WTC11 (cell line): Measurements from ENCODE around the gene PITX1.

Experiments
- AFF4 ChIP-seq: sonication (generic); formaldehyde crosslinking; IDR thresholded peaks from 2 replicates; pipeline ENCODE4 v1.8.1; 2023; ENCODE audit warnings: mild to moderate bottlenecking, missing genetic modification reagents, borderline replicate concordance
- ATF2 ChIP-seq: sonication (generic); formaldehyde crosslinking; IDR thresholded peaks from 2 replicates; pipeline ENCODE4 v1.8.1; 2022; ENCODE audit warnings: low read depth, missing genetic modification reagents, borderline replicate concordance
- ATF3 ChIP-seq: sonication (generic); formaldehyde crosslinking; conservative IDR thresholded peaks from 2 replicates; pipeline ENCODE4 v1.8.1; 2022; ENCODE audit warnings: mild to moderate bottlenecking, missing genetic modification reagents
- CTCF ChIP-seq: fragments of 200-600 bp; IDR thresholded peaks from 2 replicates; pipeline ENCODE4 v1.8.0; 2022; ENCODE audit warnings: antibody characterized with exemption
- ESRRA ChIP-seq: sonication (generic); formaldehyde crosslinking; IDR thresholded peaks from 2 replicates; pipeline ENCODE4 v1.8.1; 2022; ENCODE audit warnings: mild to moderate bottlenecking, missing genetic modification reagents, borderline replicate concordance
- FOXP4 ChIP-seq: sonication (generic); formaldehyde crosslinking; IDR thresholded peaks from 2 replicates; pipeline ENCODE4 v1.8.0; 2022; ENCODE audit warnings: mild to moderate bottlenecking, missing genetic modification reagents
- IRF1 ChIP-seq: sonication (generic); formaldehyde crosslinking; IDR thresholded peaks from 2 replicates; pipeline ENCODE4 v1.8.0; 2023; ENCODE audit warnings: missing genetic modification reagents
- JAZF1 ChIP-seq: fragments of 250-450 bp; sonication (Bioruptor Pico); IDR thresholded peaks from 2 replicates; pipeline ENCODE4 v1.9.0; 2021; ENCODE audit warnings: moderate library complexity, mild to moderate bottlenecking, inconsistent platforms
- MAX ChIP-seq: sonication (generic); formaldehyde crosslinking; IDR thresholded peaks from 2 replicates; pipeline ENCODE4 v1.8.0; 2022; ENCODE audit warnings: mild to moderate bottlenecking, missing genetic modification reagents
- NFE2L1 ChIP-seq: sonication (generic); formaldehyde crosslinking; IDR thresholded peaks from 2 replicates; pipeline ENCODE4 v1.8.1; 2023; ENCODE audit warnings: missing genetic modification reagents
- SMAD3 ChIP-seq: sonication (generic); formaldehyde crosslinking; IDR thresholded peaks from 2 replicates; pipeline ENCODE4 v1.8.0; 2022; ENCODE audit warnings: missing genetic modification reagents, mild to moderate bottlenecking, borderline replicate concordance
- TP53 ChIP-seq: sonication (generic); formaldehyde crosslinking; IDR thresholded peaks from 2 replicates; pipeline ENCODE4 v1.8.1; 2023; ENCODE audit warnings: mild to moderate bottlenecking, missing genetic modification reagents
- ZNF416 ChIP-seq: fragments of 250-450 bp; sonication (Bioruptor Pico); IDR thresholded peaks from 2 replicates; pipeline ENCODE4 v1.9.0; 2021; ENCODE audit warnings: mild to moderate bottlenecking, inconsistent platforms
- ZNF423 ChIP-seq: fragments of 250-450 bp; sonication (Bioruptor Pico); IDR thresholded peaks from 2 replicates; pipeline ENCODE4 v2.1.2; 2022; ENCODE audit warnings: mild to moderate bottlenecking, moderate library complexity

- TF ChIP-seq ATF2 (CRISPR knock-in tag) = no peak
- no peak for TF ChIP-seq CTCF
- TF ChIP-seq ATF3 = no peak
- TF ChIP-seq MAX = no peak
- TF ChIP-seq ESRRA (CRISPR knock-in tag) = no peak
- no peak for TF ChIP-seq IRF1 (CRISPR knock-in tag)
- TF ChIP-seq TP53 = no peak
- TF ChIP-seq ZNF416 = no peak
- no peak for TF ChIP-seq SMAD3 (CRISPR knock-in tag)
- no peak for TF ChIP-seq FOXP4
- TF ChIP-seq AFF4 (CRISPR knock-in tag) = no peak
- no peak for TF ChIP-seq ZNF423 (CRISPR knock-in tag)
- TF ChIP-seq JAZF1 (CRISPR knock-in tag) = no peak
- TF ChIP-seq NFE2L1 (CRISPR knock-in tag) = no peak
Observed at GRCh38 chr5:135015942-135016341, 18.1 kb downstream of the PITX1 start.
